Breast epithelium (tissue), 4 donors: ENCODE results near the gene DRD2. TPM values are rescaled to one million over a fixed set of nuclear protein-coding genes. Genes with fewer than 3 reads are reported as not detected.

Experiments used
- DNase-seq, 2 donors: peaks; one replicate each; pipeline ENCODE4 v3.0.0-alpha.2; 2019; ENCODE audit warnings: low spot score in 2 of 2
- H3K27ac ChIP-seq, 2 donors: fragments of 200-600 bp; sonication (generic) in 1 of 2; one replicate each; pipeline ENCODE4 v1.5.1; 2016 to 2019; ENCODE audit warnings: mild to moderate bottlenecking in 1 of 2
- H3K27me3 ChIP-seq, 2 donors: fragments of 200-600 bp; sonication (generic) in 1 of 2; one replicate each; pipeline versions ENCODE4 v1.5.1 to v1.6.0; 2017 to 2019; ENCODE audit warnings: control low read depth in 1 of 2, mild to moderate bottlenecking in 1 of 2
- H3K36me3 ChIP-seq: fragments of 200-600 bp; one replicate; pipeline ENCODE4 v1.5.1; 2019
- H3K4me1 ChIP-seq, 2 donors: fragments of 200-600 bp; sonication (generic); one replicate each; pipeline ENCODE4 v1.5.1; 2016 to 2019; ENCODE audit warnings: control low read depth in 1 of 2
- H3K4me3 ChIP-seq, 3 donors: fragments of 200-600 bp; sonication (generic); 1 replicate in 2 of 3; 2 replicates in 1 of 3; pipeline ENCODE4 v1.5.1; 2016 to 2019; ENCODE audit warnings: mild to moderate bottlenecking in 3 of 3, moderate library complexity in 2 of 3
- H3K9me3 ChIP-seq, 2 donors: fragments of 200-600 bp; sonication (generic) in 1 of 2; one replicate each; pipeline ENCODE4 v1.5.1; 2016 to 2019; ENCODE audit warnings: control low read depth in 1 of 2
- CTCF ChIP-seq, 3 donors: fragments of 450-650 bp; IDR thresholded peaks; one replicate each; pipeline ENCODE4 v1.5.1; 2016 to 2017; ENCODE audit warnings: antibody characterized with exemption in 3 of 3, mild to moderate bottlenecking in 3 of 3, moderate library complexity in 3 of 3
- POLR2A ChIP-seq: fragments of 450-650 bp; IDR thresholded peaks from one replicate; pipeline ENCODE4 v1.6.1; 2016; ENCODE audit warnings: antibody characterized with exemption, mild to moderate bottlenecking, moderate library complexity
- POLR2AphosphoS5 ChIP-seq, 3 donors: sonication (generic); formaldehyde crosslinking; IDR thresholded peaks; one replicate each; pipeline ENCODE4 v1.6.1; 2017; ENCODE audit warnings: antibody characterized with exemption in 3 of 3
- intact Hi-C: fragments of 100-400 bp; cut with DNase I; formaldehyde crosslinking; loops from one replicate; pipeline ENCODE4 v1.15.1; 2023; ENCODE audit warnings: low total_unique reads
- total RNA-seq, 3 donors: library from RNA; depleted of rRNA; stranded (reverse); fragments of >200 nt; gene quantifications; one replicate each; pipeline ENCODE4 v1.1.0, GENCODE V29; 2016

Gene DRD2
- total RNA-seq, 3 donors from 2014 or later: 0.16 to 8.5 (median 0.33) TPM

- Histone ChIP-seq H3K4me1 (no peaks in the 10 kb centered on the region), H3K36me3 (no peaks in the 10 kb centered on the region), H3K9me3 (no peaks in the 10 kb centered on the region), H3K27me3 (peaks cover 0 to 27% of the 10 kb centered on the region in 2 donors), H3K27ac (no peak overlapping the region), H3K4me3 (no peak overlapping the region)
- no peak for DNase-seq
- intact Hi-C loops: no loop called here
- TF ChIP-seq POLR2A (no peak), POLR2AphosphoS5 (IDR thresholded peaks at IDR 0.05) (no peak), CTCF (IDR thresholded peaks at IDR 0.05) (no peak)
These were observed 6.5 kb upstream of the DRD2 start for GRCh38 chr11:113481672-113482071.

- intact Hi-C loops: no loop called here
- Histone ChIP-seq H3K4me1 (no peaks in the 10 kb centered on the region), H3K9me3 (no peaks in the 10 kb centered on the region), H3K4me3 (no peak overlapping the region), H3K36me3 (no peaks in the 10 kb centered on the region), H3K27ac (no peak overlapping the region), H3K27me3 (peaks cover 0 to 32% of the 10 kb centered on the region in 2 donors)
- TF ChIP-seq POLR2A (no peak), POLR2AphosphoS5 (IDR thresholded peaks at IDR 0.05) (no peak), CTCF (IDR thresholded peaks at IDR 0.05) (no peak)
- DNase-seq: no peak
These were observed 6.0 kb upstream of the DRD2 start for GRCh38 chr11:113481226-113481625.

GRCh38 chr11:113477321-113477720 lies 2.1 kb upstream of the DRD2 start:
- no peaks in the 10 kb centered on the region for H3K9me3 ChIP-seq
- H3K4me1 ChIP-seq: no peaks in the 10 kb centered on the region
- no peak overlapping the region for H3K27ac ChIP-seq
- H3K27me3 ChIP-seq: peaks cover 0 to 58% of the 10 kb centered on the region in 2 donors
- H3K4me3 ChIP-seq: no peak overlapping the region
- no peak for DNase-seq
- intact Hi-C loops: no loop called here
- H3K36me3 ChIP-seq: no peaks in the 10 kb centered on the region
- TF ChIP-seq CTCF (IDR thresholded peaks at IDR 0.05) (no peak), POLR2AphosphoS5 (IDR thresholded peaks at IDR 0.05) (no peak), POLR2A (no peak)

- H3K4me1 ChIP-seq: no peaks in the 10 kb centered on the region
- DNase-seq: no peak
- no peak overlapping the region for H3K27ac ChIP-seq
- H3K4me3 ChIP-seq: no peak overlapping the region
- no peaks in the 10 kb centered on the region for H3K36me3 ChIP-seq
- intact Hi-C loops: no loop called here
- no peak for TF ChIP-seq CTCF (IDR thresholded peaks at IDR 0.05)
- no peak for TF ChIP-seq POLR2A
- TF ChIP-seq POLR2AphosphoS5 (IDR thresholded peaks at IDR 0.05): no peak
- peaks cover 0 to 63% of the 10 kb centered on the region in 2 donors for H3K27me3 ChIP-seq
- no peaks in the 10 kb centered on the region for H3K9me3 ChIP-seq
These were observed 1.4 kb upstream of the DRD2 start for GRCh38 chr11:113476553-113476952.

- Histone ChIP-seq H3K4me3 (peak overlapping the region in 2 of 3 donors; percentile 44 to 55), H3K36me3 (no peaks in the 10 kb centered on the region), H3K9me3 (no peaks in the 10 kb centered on the region), H3K27ac (no peak overlapping the region), H3K27me3 (peaks cover 0 to 63% of the 10 kb centered on the region in 2 donors), H3K4me1 (no peaks in the 10 kb centered on the region)
- intact Hi-C loops: loop anchor here (1.0 kb wide), 1 partner anchor 43 kb away; no protein-coding TSS in a partner anchor
- DNase-seq: peak; percentile 58 to 84
- TF ChIP-seq POLR2AphosphoS5 (IDR thresholded peaks at IDR 0.05) (peak in 1 of 3 donors; percentile 16), POLR2A (no peak)
These were observed 637 bp downstream of the DRD2 start for GRCh38 chr11:113474362-113475159.
